Measurements from ENCODE around the gene ADAM8. TPM values are rescaled to one million over a fixed set of nuclear protein-coding genes. Genes with fewer than 3 reads are reported as not detected.

The ADAM8 gene
- total and polyA plus RNA-seq, 9 donors, result 0.48 to 5.9 (median 3.4) TPM

GRCh38 chr10:133264461-133264860 is 12.2 kb downstream of the ADAM8 start:
- no peak for TF ChIP-seq CTCF (IDR thresholded peaks at IDR 0.05)
- no peak for TF ChIP-seq POLR2A (IDR thresholded peaks at IDR 0.05)
- TF ChIP-seq EP300 (IDR thresholded peaks at IDR 0.05), result no peak
- Histone ChIP-seq H3K27me3 (no peaks in the 10 kb centered on the region), H3K4me3 (no peak overlapping the region), H3K27ac (no peak overlapping the region), H3K9me3 (no peaks in the 10 kb centered on the region), H3K36me3 (no peaks in the 10 kb centered on the region), H3K4me1 (ENCODE audit: insufficient read depth) (peaks cover 3% of the 10 kb centered on the region)
- intact Hi-C loops (cut with DNase I), result loop anchor here in 1 of 4 donors (5.0 kb wide), 1 partner anchor 43 kb away; the partner anchor contains the start of genes TUBGCP2 and ZNF511
- 85 to 88% (median 85%) methylated on average over 9 of the region's 9 CpGs for WGBS, 3 donors
- DNase-seq, result no peak

GRCh38 chr10:133263674-133264073 is 13.0 kb downstream of the ADAM8 start:
- Histone ChIP-seq H3K4me3 (no peak overlapping the region), H3K9me3 (no peaks in the 10 kb centered on the region), H3K27ac (no peak overlapping the region), H3K4me1 (ENCODE audit: insufficient read depth) (peaks cover 3% of the 10 kb centered on the region), H3K36me3 (no peaks in the 10 kb centered on the region), H3K27me3 (no peaks in the 10 kb centered on the region)
- intact Hi-C loops (cut with DNase I), result loop anchor here in 1 of 4 donors (5.0 kb wide), 1 partner anchor 44 kb away; the partner anchor contains the start of genes TUBGCP2 and ZNF511
- 88 to 94% (median 91%) methylated on average over 10 of the region's 10 CpGs for WGBS, 3 donors
- TF ChIP-seq POLR2A (IDR thresholded peaks at IDR 0.05), result no peak
- DNase-seq, result no peak

- Histone ChIP-seq H3K27me3 (no peaks in the 10 kb centered on the region), H3K4me3 (no peak overlapping the region), H3K9me3 (no peaks in the 10 kb centered on the region), H3K27ac (no peak overlapping the region), H3K4me1 (ENCODE audit: insufficient read depth) (peaks cover 5% of the 10 kb centered on the region), H3K36me3 (no peaks in the 10 kb centered on the region)
- peak in 1 of 5 donors; percentile 65 for DNase-seq
- 85 to 88% (median 86%) methylated on average over 11 to 14 of the region's 14 CpGs for WGBS, 3 donors
- intact Hi-C loops (cut with DNase I), result loop anchor here in 1 of 4 donors (5.0 kb wide), 1 partner anchor 45 kb away; the partner anchor contains the start of genes TUBGCP2 and ZNF511
- TF ChIP-seq CTCF (IDR thresholded peaks at IDR 0.05), result no peak
- no peak for TF ChIP-seq EP300 (IDR thresholded peaks at IDR 0.05)
Measured at GRCh38 chr10:133262696-133263095, 14.0 kb downstream of the ADAM8 start.

GRCh38 chr10:133261726-133262325 is 14.8 kb downstream of the ADAM8 start:
- peak; percentile 90 to 97 (median 94) for DNase-seq
- Histone ChIP-seq H3K36me3 (no peaks in the 10 kb centered on the region), H3K4me3 (peak overlapping the region; percentile 79), H3K27me3 (no peaks in the 10 kb centered on the region), H3K4me1 (ENCODE audit: insufficient read depth) (peaks cover 7% of the 10 kb centered on the region), H3K9me3 (no peaks in the 10 kb centered on the region), H3K27ac (peak overlapping the region; percentile 95 to 97)
- no peak for TF ChIP-seq EP300 (IDR thresholded peaks at IDR 0.05)
- peak; percentile 45 for TF ChIP-seq POLR2A (IDR thresholded peaks at IDR 0.05)
- TF ChIP-seq CTCF (IDR thresholded peaks at IDR 0.05), result no peak
- WGBS, 3 donors, result 1 to 2% (median 1%) methylated on average over 22 to 79 of the region's 79 CpGs
- intact Hi-C loops (cut with DNase I), result loop anchor here in 2 of 4 donors (2.0 to 5.0 kb wide), 2 partner anchors 45 to 49 kb away; partner anchors contain the start of genes TUBGCP2 (in 1 of the 2) and ZNF511 (in 1 of the 2)
